Stomach (tissue), 9 donors: ENCODE results near the gene WWOX. TPM values are rescaled to one million over a fixed set of nuclear protein-coding genes. Genes with fewer than 3 reads are reported as not detected.

Source experiments
- DNase-seq, 2 donors: peaks; one replicate each; pipeline versions ENCODE4 v3.0.0 to v3.0.0-alpha.2; 2013 to 2019
- H3K27ac ChIP-seq, 5 donors: fragments of 200-600 bp in 4 of 5; sonication (generic) in 4 of 5; one replicate each; pipeline ENCODE4 v1.5.1; 2013 to 2019; ENCODE audit warnings: mild to moderate bottlenecking in 1 of 5, moderate library complexity in 1 of 5
- H3K27me3 ChIP-seq, 3 donors: fragments of 200-600 bp; sonication (generic); one replicate each; pipeline ENCODE4 v1.5.1; 2017 to 2019; ENCODE audit warnings: mixed run types in 1 of 3
- H3K36me3 ChIP-seq, 4 donors: fragments of 200-600 bp; sonication (generic); 1 replicate in 3 of 4; 2 replicates in 1 of 4; pipeline ENCODE4 v1.5.1; 2016 to 2019
- H3K4me1 ChIP-seq, 4 donors: fragments of 200-600 bp; sonication (generic); one replicate each; pipeline ENCODE4 v1.5.1; 2016 to 2019
- H3K4me3 ChIP-seq, 4 donors: fragments of 200-600 bp; sonication (generic) in 3 of 4; one replicate each; pipeline ENCODE4 v1.5.1; 2016 to 2019; ENCODE audit warnings: mild to moderate bottlenecking in 1 of 4
- H3K9me3 ChIP-seq, 4 donors: fragments of 200-600 bp; sonication (generic); one replicate each; pipeline ENCODE4 v1.5.1; 2016 to 2019
- CTCF ChIP-seq, 7 experiments: fragments of 450-650 bp in 4 of 7; fragments of 200-600 bp in 3 of 7; sonication (generic) in 3 of 7; IDR thresholded peaks; one replicate each; pipeline ENCODE4 v1.5.1; 2016 to 2019; ENCODE audit warnings: antibody characterized with exemption in 7 of 7, control low read depth in 2 of 7, mild to moderate bottlenecking in 1 of 7
- EP300 ChIP-seq: sonication (generic); formaldehyde crosslinking; IDR thresholded peaks from one replicate; pipeline ENCODE4 v1.6.1; 2017; ENCODE audit warnings: antibody characterized with exemption
- POLR2A ChIP-seq, 4 donors: fragments of 450-650 bp; IDR thresholded peaks; one replicate each; pipeline ENCODE4 v1.6.1; 2016; ENCODE audit warnings: antibody characterized with exemption in 4 of 4, control low read depth in 2 of 4, mild to moderate bottlenecking in 1 of 4, moderate library complexity in 1 of 4
- POLR2AphosphoS5 ChIP-seq, 3 donors: sonication (generic); formaldehyde crosslinking; IDR thresholded peaks; one replicate each; pipeline ENCODE4 v1.6.1; 2016; ENCODE audit warnings: antibody characterized with exemption in 3 of 3
- WGBS, 5 donors: extraction: QIAGEN DNeasy Blood & Tissue Kit in 3 of 5; methylation state at CpG; one replicate each; pipeline versions ENCODE4 v1.1.5 to v1.1.7; 2013 to 2018; 5-methylcytosine and 5-hydroxymethylcytosine counted together
- intact Hi-C: fragments of 100-400 bp; cut with DNase I; formaldehyde crosslinking; loops from one replicate; pipeline ENCODE4 v1.15.1; 2023; ENCODE audit warnings: low total_unique reads
- polyA plus RNA-seq, 3 donors: library from polyadenylated mRNA; stranded (reverse); fragments of 200-250 nt; gene quantifications; one replicate each; pipeline ENCODE4 v1.2.3, GENCODE V29; 2013
- total RNA-seq, 5 donors: library from RNA; depleted of rRNA; stranded (reverse); fragments of >200 nt; gene quantifications; one replicate each; pipeline versions ENCODE4 v1.1.0 to v1.2.3, GENCODE V29; 2014 to 2016
- donor health status: healthy with polysubstance abuse.
- donor health status: Bipolar disorder and iron deficiency.
- donor health status: healthy.

WWOX gene
- total and polyA plus RNA-seq, 8 donors = 7.7 to 129 (median 48.7) TPM

- Histone ChIP-seq H3K27me3 (no peaks in the 10 kb centered on the region), H3K27ac (no peak overlapping the region), H3K36me3 (no peaks in the 10 kb centered on the region), H3K4me3 (no peak overlapping the region), H3K4me1 (no peaks in the 10 kb centered on the region), H3K9me3 (peaks cover 0 to 6% (median 3%) of the 10 kb centered on the region in 4 donors)
- no peak for TF ChIP-seq POLR2AphosphoS5 (IDR thresholded peaks at IDR 0.05)
- no peak for TF ChIP-seq POLR2A (IDR thresholded peaks at IDR 0.05)
- no peak for TF ChIP-seq CTCF (IDR thresholded peaks at IDR 0.05)
- TF ChIP-seq EP300 = no peak
- WGBS, 5 donors = 94 to 99% (median 98%) methylated on average over 4 to 6 of the region's 6 CpGs
- intact Hi-C loops = no loop called here
- no peak for DNase-seq
These were observed 165.2 kb downstream of the WWOX start for GRCh38 chr16:78264642-78265041.

- intact Hi-C loops = no loop called here
- peaks cover 0 to 4% (median 3%) of the 10 kb centered on the region in 4 donors for H3K9me3 ChIP-seq
- TF ChIP-seq POLR2AphosphoS5 (IDR thresholded peaks at IDR 0.05) = no peak
- no peak for TF ChIP-seq POLR2A (IDR thresholded peaks at IDR 0.05)
- TF ChIP-seq EP300 = no peak
- TF ChIP-seq CTCF (IDR thresholded peaks at IDR 0.05) = no peak
- no peaks in the 10 kb centered on the region for H3K36me3 ChIP-seq
- no peaks in the 10 kb centered on the region for H3K27me3 ChIP-seq
- H3K27ac ChIP-seq = no peak overlapping the region
- no peak overlapping the region for H3K4me3 ChIP-seq
- DNase-seq = no peak
- no peaks in the 10 kb centered on the region for H3K4me1 ChIP-seq
- WGBS, 5 donors = 88 to 92% (median 92%) methylated on average over 7 of the region's 7 CpGs
These were observed 169.8 kb downstream of the WWOX start for GRCh38 chr16:78269256-78269655.

GRCh38 chr16:78271981-78272380 is 172.5 kb downstream of the WWOX start:
- no peak overlapping the region for H3K27ac ChIP-seq

GRCh38 chr16:78274771-78275170 is 175.3 kb downstream of the WWOX start:
- H3K4me1 ChIP-seq = peaks cover 0 to 9% (median 0%) of the 10 kb centered on the region in 4 donors
- no peaks in the 10 kb centered on the region for H3K27me3 ChIP-seq
- TF ChIP-seq CTCF (IDR thresholded peaks at IDR 0.05) = no peak
- no peak for TF ChIP-seq EP300
- no peak for TF ChIP-seq POLR2AphosphoS5 (IDR thresholded peaks at IDR 0.05)
- TF ChIP-seq POLR2A (IDR thresholded peaks at IDR 0.05) = no peak
- no peaks in the 10 kb centered on the region for H3K36me3 ChIP-seq
- 82 to 92% (median 85%) methylated on average over 4 of the region's 4 CpGs for WGBS, 5 donors
- no peak overlapping the region for H3K27ac ChIP-seq
- no peak for DNase-seq
- H3K4me3 ChIP-seq = no peak overlapping the region
- intact Hi-C loops = no loop called here
- no peaks in the 10 kb centered on the region for H3K9me3 ChIP-seq

More at GRCh38 chr16:78271981-78272380, 172.5 kb downstream of the WWOX start:
- Histone ChIP-seq H3K4me3 (no peak overlapping the region), H3K27me3 (no peaks in the 10 kb centered on the region), H3K36me3 (no peaks in the 10 kb centered on the region), H3K4me1 (peaks cover 0 to 1% (median 0%) of the 10 kb centered on the region in 4 donors), H3K9me3 (no peaks in the 10 kb centered on the region)
- no peak for DNase-seq
- intact Hi-C loops = no loop called here
- WGBS, 5 donors = 96 to 100% (median 98%) methylated on average over 3 of the region's 3 CpGs
- TF ChIP-seq EP300 = no peak
- no peak for TF ChIP-seq CTCF (IDR thresholded peaks at IDR 0.05)
- TF ChIP-seq POLR2AphosphoS5 (IDR thresholded peaks at IDR 0.05) = no peak
- no peak for TF ChIP-seq POLR2A (IDR thresholded peaks at IDR 0.05)
